ENCODE data around the gene ZNF138.

DNA sequence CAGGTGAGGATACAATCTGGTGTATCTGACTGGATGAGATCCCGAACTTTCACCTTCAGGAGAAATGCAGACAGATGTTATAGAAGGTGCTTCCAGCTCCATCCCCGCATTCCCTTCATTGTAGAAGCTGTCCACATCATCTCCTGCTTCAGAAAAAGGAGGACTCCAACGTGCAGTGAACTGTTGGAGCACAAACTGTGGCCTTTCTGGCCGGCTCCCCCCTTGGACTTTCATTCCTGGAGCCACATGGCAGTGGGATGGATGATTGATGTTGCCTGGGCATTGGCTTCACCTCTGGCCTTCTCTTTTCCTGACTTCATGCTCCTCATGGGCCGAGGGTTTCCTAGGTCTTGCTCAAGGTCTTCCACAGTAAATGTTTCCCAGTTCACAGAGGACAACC is 79.3 kb downstream of the ZNF138 start:
- TF ChIP-seq, protein P1, sequence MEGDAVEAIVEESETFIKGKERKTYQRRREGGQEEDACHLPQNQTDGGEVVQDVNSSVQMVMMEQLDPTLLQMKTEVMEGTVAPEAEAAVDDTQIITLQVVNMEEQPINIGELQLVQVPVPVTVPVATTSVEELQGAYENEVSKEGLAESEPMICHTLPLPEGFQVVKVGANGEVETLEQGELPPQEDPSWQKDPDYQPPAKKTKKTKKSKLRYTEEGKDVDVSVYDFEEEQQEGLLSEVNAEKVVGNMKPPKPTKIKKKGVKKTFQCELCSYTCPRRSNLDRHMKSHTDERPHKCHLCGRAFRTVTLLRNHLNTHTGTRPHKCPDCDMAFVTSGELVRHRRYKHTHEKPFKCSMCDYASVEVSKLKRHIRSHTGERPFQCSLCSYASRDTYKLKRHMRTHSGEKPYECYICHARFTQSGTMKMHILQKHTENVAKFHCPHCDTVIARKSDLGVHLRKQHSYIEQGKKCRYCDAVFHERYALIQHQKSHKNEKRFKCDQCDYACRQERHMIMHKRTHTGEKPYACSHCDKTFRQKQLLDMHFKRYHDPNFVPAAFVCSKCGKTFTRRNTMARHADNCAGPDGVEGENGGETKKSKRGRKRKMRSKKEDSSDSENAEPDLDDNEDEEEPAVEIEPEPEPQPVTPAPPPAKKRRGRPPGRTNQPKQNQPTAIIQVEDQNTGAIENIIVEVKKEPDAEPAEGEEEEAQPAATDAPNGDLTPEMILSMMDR (IDR thresholded peaks at IDR 0.05; ENCODE audit: low read depth, low read length, poor library complexity, severe bottlenecking), result no peak
- TF ChIP-seq EZH2phosphoT487 (IDR thresholded peaks at IDR 0.05; ENCODE audit: borderline replicate concordance, low read length), result no peak

Measured in DOHH2 (cell line).